HG03439 (cell line): ENCODE results near the gene PLK2.
A peak's percentile ranks its signal among the peaks of the same experiment; 100 is the strongest.

Source experiments
- ATAC-seq: cut with Tn5 transposase; IDR thresholded peaks from one replicate; pipeline ENCODE4 v1.9.1; 2021; ENCODE audit warnings: mild to moderate bottlenecking, moderate library complexity; ENCODE audit not compliant: unreplicated experiment

PLK2 gene

GRCh38 chr5:58460002-58460731 lies at the start of gene PLK2:
PLK2 (minus strand) TSS chr5:58460086; CDS start chr5:58459959, 127 bp downstream.
- peak; percentile 79 for ATAC-seq

- no peak for ATAC-seq
These were observed 47.8 kb upstream of the PLK2 start for GRCh38 chr5:58507715-58508114.

DNA sequence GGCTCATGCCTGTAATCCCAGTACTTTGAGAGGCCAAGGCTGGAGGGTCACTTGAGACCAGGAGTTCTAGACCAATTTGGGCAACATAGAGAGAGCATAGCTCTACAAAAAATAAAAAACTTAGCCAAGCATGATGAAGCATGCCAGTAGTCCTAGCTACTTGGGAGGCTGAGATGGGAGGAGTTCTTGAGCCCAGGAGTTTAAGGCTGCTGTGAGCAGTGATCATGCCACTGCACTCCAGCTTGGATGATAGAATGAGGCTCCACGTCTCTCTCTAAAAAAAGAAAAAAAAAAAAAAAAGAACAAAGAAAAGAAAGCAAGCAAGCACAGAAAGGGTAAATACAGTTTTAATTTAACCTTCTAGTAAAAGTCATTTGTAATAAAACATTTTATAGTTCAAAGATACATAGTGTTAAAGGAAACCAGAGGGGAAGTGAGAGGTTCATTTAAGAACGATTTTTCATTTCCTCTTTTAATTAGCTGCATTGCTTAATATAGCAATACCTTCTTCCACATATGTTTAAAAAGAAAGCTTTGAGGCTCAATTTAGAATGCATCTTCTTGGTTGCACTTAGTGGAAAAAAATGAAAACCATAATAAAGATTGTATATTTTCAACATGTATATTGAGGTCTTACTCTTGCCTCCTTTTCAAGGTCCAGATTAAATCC lies 46.2 kb upstream of the PLK2 start:
- peak; percentile 67 for ATAC-seq

- no peak for ATAC-seq
These were observed 45.6 kb upstream of the PLK2 start for GRCh38 chr5:58505502-58505901.

- no peak for ATAC-seq
These were observed 44.9 kb upstream of the PLK2 start for GRCh38 chr5:58504766-58505165.

GRCh38 chr5:58503390-58504046 lies 43.6 kb upstream of the PLK2 start:
- ATAC-seq: no peak

GRCh38 chr5:58501778-58502417 lies 42.0 kb upstream of the PLK2 start:
- ATAC-seq: no peak

GRCh38 chr5:58499941-58500340 lies 40.1 kb upstream of the PLK2 start:
- no peak for ATAC-seq

DNA sequence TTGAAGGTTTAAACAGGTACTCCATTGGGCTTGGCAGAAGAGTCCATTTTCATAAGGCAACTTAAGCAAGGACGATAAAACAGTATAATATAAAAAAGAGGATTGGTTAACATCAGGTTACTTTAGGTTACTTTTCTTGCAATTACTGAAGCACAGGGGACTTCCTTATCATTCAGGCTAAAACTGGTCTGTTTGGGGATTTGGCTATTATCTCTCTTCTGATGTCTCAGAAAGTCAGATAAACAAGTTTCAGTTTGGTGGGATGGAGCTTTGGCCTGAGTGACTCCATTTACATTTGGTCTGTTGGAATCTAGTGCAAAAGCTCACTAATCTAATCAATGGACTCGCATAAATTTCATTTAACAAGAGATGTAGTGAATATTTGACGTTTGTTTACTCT lies 39.3 kb upstream of the PLK2 start:
- ATAC-seq: no peak

- no peak for ATAC-seq
These were observed 38.6 kb upstream of the PLK2 start for GRCh38 chr5:58498340-58498942.

DNA sequence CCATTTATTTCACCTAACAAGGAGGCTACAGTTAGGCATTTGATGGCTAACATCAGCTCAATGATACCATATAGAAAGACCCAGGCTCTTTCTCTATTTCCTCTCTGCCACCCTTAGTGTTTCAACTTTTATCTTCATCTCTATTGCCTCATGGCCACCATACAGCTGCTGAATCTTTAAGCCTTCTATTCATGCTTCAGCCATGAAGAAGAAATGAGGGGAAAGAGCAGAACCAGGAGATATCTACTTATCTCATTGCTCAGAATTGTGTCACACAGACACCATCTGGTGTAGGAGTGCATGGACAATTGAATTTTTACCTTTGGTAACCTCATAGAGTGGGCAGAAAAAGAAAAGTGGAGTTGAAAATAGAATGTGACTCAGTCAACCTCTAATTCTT lies 38.0 kb upstream of the PLK2 start:
- no peak for ATAC-seq

DNA sequence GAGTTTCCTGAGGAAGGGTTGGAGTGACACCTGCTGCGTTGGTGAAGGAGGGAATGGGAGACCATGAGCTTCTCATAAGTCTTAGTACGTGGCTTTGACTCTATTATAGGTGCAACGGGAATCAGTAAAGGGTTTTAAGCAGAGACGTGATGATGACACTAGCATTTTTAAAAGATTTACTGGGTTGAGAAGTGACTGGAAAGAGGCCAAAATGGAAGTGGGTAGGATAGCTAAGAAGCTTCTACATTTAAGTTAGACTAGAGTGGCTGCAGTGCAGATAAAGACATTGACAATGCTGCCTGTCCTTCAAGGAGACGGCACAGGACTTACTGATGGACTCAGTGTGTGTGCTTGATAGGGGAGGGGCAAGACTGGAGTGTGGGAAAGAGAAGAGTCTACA lies 37.5 kb upstream of the PLK2 start:
- ATAC-seq: no peak

DNA sequence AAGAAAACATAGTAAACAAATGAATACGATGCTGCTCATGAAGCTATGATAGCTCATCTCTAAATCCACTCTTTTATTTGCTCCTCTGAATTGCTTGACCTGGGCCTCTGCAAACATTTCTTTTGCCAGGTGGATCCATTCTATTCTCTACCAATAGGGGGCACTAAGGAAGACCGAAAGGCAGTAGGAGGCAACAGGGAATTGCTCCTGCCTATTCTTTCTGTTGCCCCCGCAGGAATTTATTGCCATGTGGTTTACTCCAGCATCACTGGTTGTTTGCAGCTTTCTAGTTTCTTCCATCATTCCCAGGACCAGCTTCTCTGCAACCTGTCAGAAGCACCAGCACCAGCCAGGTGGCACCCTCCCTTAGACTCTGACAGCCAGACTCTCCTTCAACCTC lies 36.6 kb upstream of the PLK2 start:
- no peak for ATAC-seq

DNA sequence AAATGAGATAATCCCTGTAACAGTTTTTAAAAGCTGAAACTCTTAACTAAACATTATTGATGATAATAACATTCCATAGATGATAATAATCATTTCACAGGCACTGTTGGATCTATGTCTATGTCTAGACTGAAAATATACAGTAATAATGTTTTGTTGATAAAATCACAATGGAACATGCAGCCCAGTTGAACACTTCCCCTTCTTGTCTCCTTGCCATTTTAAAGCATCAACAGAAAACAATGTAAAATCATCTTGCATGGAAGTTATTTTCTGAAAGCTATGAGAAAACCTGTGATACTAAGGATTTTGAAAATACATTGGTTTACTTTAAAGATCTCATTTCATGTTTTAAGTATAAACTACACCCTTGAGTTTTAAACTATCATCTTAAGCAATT lies 33.3 kb upstream of the PLK2 start:
- ATAC-seq: no peak

GRCh38 chr5:58491216-58491892 lies 31.5 kb upstream of the PLK2 start, which contains the start of gene GAPT:
GAPT (plus strand) TSS chr5:58491435; CDS start chr5:58494537, 3,102 bp downstream.
- peak; percentile 58 for ATAC-seq

DNA sequence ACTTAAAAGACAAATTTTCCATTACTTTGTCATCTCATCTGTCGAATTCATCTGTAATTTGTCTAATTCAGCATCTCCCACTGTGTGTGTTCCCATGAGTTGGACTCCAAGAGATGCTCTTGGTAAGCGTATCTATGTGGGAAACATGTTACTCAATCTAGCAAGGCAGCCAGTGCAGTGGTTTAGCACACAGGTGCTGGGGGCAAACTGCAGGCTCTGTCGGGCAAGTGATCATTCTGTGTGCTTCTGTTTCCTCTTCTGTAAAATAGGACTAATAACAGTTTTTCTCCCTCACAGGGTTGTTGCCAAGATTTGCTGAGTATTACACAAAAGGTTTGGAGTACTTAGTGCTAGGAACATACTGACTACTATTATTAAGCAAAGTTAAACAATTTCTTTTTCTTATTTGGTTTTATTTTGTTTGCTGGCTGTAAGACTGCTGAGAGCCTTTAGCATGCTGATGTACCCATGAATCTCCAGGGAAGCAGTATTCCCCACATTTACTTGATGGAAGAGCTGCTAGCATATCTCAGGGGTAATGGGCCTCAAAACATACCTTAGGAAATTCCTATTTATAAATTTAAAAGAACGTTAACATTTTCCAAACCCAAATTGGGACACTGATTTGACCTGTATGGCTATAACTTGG lies 30.6 kb upstream of the PLK2 start:
- no peak for ATAC-seq

DNA sequence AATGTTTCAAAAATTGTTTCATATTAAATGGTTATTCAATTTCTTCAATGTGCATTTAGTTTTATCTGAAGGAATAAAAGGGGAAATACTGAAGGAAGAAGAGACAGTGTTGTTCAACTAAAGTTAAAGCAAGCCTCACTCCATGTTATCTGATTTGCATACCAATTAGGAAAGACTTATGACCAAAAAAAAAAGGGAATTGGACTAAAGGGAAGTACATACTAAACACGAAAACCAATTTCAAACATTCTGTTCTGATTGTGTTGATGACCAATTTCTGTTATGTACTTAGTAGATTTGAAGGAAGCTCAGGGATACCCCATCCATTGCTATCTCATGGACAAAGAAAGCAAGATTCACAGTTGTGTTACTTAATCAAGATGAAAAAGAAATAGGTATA lies 26.4 kb upstream of the PLK2 start:
- no peak for ATAC-seq

GRCh38 chr5:58484505-58484904 lies 24.6 kb upstream of the PLK2 start:
- no peak for ATAC-seq

- ATAC-seq: no peak
These were observed 22.6 kb upstream of the PLK2 start for GRCh38 chr5:58482536-58482935.

DNA sequence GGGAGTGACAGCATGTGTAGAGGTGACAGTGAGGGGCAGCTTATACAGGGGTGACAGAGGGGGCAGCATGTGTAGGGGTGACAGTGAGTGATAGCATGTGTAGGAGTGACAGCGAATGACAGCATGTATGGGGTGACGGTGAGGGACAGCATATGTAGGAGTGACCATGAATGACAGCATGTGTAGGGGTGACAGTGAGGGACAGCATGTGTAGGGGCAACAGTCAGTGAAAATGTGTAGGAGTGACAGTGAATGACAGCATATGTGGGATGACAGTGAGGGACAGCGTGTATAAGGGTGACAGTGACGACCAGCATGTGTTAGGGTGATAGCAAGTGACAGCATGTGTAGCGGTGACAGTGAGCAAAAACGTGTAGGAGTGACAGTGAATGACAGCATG lies 21.9 kb upstream of the PLK2 start:
- no peak for ATAC-seq
